GM10847 (cell line): ENCODE measurements around the gene MFSD2B.

Experiments used
- POLR2A ChIP-seq: IDR thresholded peaks from 2 replicates; pipeline ENCODE4 v1.6.1; 2011; ENCODE audit not compliant: insufficient read length; ENCODE audit errors: extremely low read depth

MFSD2B gene

DNA sequence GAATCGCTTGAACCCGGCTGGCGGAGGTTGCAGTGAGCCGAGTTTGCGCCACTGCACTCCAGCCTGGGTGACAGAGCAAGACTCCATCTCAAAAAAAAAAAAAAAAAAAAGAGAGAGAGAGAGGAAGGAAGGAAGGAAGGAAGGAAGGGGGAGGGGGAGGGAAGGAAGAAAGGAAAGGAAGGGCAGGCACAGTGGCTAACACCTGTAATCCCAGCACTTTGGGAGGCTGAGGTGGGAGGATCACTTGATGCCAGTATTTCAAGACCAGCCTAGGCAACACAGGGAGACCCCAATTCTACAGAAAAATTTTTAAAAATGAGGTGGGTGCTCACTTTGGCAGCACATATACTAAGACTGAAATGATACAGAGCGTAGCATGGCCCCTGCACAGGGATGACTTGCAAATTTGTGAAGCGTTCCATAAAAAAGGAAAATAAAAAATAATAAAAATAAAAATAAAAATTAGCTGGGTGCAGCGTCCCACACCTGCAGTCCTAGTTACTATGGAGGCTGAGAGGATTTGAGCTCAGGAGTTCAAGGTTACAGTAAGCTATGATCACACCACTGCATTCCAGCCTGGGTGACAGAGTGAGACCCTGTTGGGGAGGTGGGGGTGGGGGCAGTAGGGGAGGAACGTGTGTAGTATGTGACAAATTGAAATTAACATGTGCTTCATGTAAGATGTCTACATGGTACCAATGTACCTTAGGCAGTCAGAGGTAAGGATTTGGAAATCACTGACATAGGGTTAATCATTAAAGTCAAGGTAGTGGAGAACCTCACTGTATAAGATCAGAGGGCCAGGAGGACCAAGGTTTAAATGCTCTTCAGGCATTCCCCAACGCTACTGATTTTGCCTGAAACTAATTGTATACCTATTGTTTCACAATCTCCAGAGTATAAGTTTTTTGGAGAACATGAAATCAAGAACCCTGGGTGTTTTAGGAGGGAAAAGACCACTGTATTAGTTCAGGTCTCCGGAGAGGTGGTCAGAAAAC lies 35.9 kb downstream of the MFSD2B start:
- no peak for TF ChIP-seq POLR2A

DNA sequence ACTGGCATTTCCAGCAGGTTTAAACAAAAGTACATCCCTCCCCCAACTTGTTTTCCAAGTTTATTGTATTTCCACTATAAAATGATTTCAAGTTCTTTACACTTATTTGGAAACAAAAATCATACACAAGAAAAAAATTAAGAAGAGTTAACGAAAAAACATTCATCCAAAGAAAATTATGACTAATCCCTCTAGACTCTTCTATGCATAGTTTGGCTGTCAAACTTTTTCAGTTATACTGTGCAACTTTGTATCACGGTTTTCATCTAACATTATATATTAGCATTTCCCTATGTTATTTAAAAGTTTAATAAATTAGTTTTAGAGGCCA lies 36.7 kb downstream of the MFSD2B start:
- TF ChIP-seq POLR2A, result no peak

DNA sequence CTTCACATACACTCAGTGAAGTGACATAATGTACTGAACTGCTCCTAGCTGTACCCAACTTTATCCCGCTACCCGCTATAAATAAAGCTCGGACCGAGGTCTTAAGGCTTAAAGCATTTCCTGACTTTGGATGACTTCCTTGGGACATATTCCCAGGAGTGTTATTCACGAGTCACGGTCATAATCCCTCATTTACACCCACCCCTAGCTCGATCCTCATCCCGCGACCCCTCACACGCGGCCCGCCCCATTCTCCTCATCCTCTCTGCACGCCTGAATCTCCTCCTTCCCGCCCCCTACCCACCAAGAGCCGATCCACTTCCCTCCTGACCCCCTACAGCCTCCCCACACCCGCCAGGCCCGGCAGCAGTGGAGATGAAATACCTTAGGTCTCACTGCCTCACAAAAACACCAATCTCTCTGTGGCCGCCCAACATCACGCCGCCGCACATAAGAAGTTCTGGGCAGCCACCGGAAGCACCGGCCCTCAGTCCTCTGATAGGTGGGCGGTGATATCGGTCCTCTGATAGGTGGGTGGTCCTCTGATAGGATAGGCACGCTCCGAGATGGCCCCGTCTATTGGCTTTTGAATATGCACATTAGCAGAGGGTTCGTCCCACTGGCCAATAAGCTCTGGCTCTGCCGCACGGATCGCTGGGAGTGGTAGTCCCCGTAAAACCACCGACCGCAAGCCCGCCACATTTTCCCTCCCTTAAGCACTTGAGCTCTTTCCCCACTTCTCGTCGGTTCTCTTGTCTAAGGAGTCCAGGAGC lies 37.2 kb downstream of the MFSD2B start, which contains the start of gene WDCP:
Gene WDCP, minus strand, starts transcription at position 462 of the 773 bp plus-strand sequence. CDS start 7,897 bp downstream, outside the sequence.
- peak; percentile 87 for TF ChIP-seq POLR2A

- no peak for TF ChIP-seq POLR2A
These were observed 37.8 kb downstream of the MFSD2B start for GRCh38 chr2:24047703-24048033.

DNA sequence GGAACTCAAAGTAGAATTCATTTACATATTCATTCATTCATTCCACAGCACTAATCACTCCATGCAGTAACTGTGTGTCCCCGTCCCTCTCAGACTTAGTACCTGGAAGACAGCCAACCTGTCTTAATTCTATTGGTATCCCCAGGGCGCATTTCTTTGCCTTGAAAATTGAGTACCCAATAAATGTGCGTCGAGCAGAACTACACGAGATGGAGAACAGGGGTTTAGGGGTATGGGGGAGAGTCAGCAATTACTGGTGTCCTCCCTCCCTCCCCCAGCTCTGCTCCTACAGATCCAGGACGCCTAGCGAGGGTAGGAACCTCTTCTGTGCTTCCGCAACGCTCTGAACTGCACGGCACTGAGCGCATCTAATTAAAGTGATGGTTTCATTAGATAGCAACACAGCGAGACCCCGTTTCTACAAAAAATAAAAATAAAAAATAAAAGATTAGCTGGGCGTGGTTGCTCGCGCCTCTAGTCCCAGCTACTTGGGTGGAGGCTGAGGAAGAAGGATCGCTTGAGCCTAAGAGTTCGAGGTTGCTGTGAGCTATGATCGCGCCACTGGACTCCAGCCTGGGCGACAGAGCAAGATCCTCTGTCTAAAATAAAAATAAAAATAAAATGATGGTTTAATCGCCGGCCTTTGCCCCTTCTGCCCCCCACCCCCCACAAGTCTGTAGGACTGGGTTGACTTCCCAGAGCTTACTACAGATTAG lies 39.0 kb downstream of the MFSD2B start:
- TF ChIP-seq POLR2A, result no peak

GRCh38 chr2:24049485-24050021 lies 39.7 kb downstream of the MFSD2B start, which contains the start of gene FKBP1B:
TSS of gene FKBP1B (plus strand) at chr2:24049741. CDS start at chr2:24049850, 109 bp downstream.
- no peak for TF ChIP-seq POLR2A

- no peak for TF ChIP-seq POLR2A
These were observed 40.4 kb downstream of the MFSD2B start for GRCh38 chr2:24050041-24050979.

GRCh38 chr2:24051833-24052232 lies 41.9 kb downstream of the MFSD2B start:
- no peak for TF ChIP-seq POLR2A

- TF ChIP-seq POLR2A, result no peak
These were observed 43.1 kb downstream of the MFSD2B start for GRCh38 chr2:24052951-24053350.

DNA sequence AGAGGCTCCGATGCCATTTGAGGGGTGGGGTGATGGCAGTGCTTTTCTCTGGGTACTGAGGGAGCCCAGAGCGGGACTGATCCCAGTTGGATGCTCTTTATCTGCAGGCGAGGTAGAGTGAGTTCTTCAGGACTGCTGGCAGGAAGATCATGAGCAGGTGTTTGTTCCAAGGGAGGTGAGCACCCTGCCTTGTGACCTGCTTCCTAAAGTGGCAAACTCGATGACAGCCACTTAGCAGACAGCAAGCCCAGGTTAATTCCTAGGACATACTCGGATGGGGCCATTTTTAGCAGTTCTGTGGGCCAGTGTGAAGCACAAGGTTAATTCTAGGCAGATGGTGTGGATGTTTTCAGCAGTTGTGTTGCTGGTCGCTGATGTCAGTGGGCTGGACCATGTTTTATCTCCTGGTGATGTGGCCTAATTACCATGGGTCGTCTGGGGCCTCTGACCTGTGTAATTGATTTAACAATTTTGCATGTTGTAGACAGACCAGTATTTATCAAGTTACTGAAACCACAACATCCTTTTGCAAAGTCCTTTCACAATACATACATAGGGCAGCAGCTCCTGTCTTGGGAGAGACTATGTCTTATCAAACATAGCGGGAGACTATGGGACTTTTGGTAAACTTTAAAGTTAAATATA lies 44.6 kb downstream of the MFSD2B start:
- no peak for TF ChIP-seq POLR2A

DNA sequence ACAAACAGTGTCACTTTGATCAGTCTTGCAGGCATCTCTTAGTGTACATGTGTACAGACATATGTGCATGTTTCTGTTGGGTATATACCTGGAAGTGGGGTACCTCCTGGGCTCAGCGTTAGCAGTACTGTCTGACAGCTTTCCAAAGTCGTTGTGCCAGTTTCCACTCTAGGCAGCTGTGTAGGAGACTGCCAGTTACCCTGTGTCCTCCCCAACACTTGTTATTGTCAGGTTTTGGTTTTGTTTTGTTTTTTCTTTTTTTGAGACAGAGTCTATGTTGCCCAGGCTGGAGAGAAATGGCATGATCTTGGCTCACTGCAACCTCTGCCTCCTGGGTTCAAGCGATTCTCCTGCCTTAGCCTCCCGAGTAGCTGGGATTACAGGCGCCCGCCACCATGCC lies 45.9 kb downstream of the MFSD2B start:
- no peak for TF ChIP-seq POLR2A

DNA sequence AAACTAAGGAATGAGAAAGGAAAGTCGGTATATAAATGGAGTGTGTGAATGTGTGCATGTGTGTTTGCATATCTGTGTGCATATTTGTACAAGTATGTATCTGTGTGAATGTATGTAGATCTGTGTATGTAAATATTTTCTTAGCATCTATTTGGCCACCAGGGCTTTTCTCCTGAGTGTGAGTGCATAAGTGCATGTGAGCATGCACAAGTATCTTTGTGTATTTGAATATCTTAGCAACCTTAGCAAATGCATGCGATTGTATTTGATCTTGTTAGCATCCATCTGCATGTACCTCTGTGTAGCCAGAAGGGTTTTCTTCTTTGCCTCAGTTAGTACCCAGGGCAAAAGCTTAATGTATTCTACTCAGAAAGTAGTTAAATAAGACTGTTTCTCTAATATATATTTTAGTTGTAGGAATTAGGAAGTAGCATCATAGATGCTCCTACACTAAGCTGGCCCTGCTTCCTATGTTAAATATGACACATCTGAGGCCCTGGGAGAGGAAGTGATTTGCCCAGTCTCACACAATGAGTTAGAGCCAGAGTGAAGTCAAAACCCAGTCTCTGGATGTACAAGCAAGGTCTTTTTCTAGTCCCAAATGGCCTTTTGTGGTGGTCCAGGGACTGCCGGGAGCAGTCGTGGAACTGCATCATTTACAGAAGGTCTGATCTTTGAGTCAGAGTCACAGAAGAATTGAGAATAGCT lies 48.8 kb downstream of the MFSD2B start:
- no peak for TF ChIP-seq POLR2A

GRCh38 chr2:24065341-24065740 lies 55.5 kb downstream of the MFSD2B start:
- no peak for TF ChIP-seq POLR2A
